Vagina (tissue), 2 donors: Measurements from ENCODE around the gene GRM8.

ENCODE experiments used
- CTCF ChIP-seq, 3 experiments: fragments of 450-650 bp in 2 of 3; fragments of 200-600 bp in 1 of 3; sonication (generic) in 1 of 3; IDR thresholded peaks; one replicate each; pipeline ENCODE4 v1.5.1; 2017 to 2019; ENCODE audit warnings: antibody characterized with exemption in 3 of 3, mild to moderate bottlenecking in 2 of 3, moderate library complexity in 2 of 3
- POLR2A ChIP-seq, 2 donors: fragments of 450-650 bp; IDR thresholded peaks; one replicate each; pipeline ENCODE4 v1.6.1; 2017; ENCODE audit warnings: antibody characterized with exemption in 2 of 2, mild to moderate bottlenecking in 2 of 2, moderate library complexity in 2 of 2
- POLR2AphosphoS5 ChIP-seq, 2 donors: sonication (generic); formaldehyde crosslinking; IDR thresholded peaks; one replicate each; pipeline ENCODE4 v1.9.0; 2017; ENCODE audit warnings: antibody characterized with exemption in 2 of 2, mild to moderate bottlenecking in 2 of 2, low read depth in 1 of 2; ENCODE audit not compliant: insufficient read depth in 1 of 2

DNA sequence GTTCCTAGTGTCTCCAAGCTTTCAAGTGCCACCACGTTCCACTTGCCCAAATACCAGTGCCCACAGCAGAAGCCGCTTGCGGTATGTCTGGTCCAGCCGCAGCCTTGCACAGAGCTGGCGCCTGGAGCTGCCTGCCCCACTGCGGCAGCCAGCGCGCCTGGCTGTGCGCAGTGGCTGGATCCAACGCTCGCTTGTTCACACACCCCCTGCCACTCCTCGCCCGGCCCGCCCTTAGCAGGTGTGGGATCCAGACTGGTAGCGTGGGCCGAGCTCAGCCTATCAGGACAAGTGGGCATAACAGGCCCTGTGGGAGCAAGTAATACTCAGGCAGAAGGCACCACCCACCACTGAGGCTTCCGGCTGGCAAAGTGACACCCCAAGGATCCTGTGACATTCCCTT is 294.4 kb downstream of the GRM8 start:
- TF ChIP-seq CTCF (IDR thresholded peaks at IDR 0.05) (no peak), POLR2A (IDR thresholded peaks at IDR 0.05) (no peak), POLR2AphosphoS5 (IDR thresholded peaks at IDR 0.05; ENCODE audit: insufficient read depth in 1 of 2, low read depth in 1 of 2) (no peak)
